NCI-H1092 (cell line): Measurements from ENCODE around the gene LMOD3.

Experiments
- DNase-seq: peaks from one replicate; lab custom pipeline; 2025; lab: John Stamatoyannopoulos, UW

Gene LMOD3

GRCh38 chr3:69058180-69058946 lies 64.0 kb downstream of the LMOD3 start:
- no peak for DNase-seq
